Right atrium auricular region (tissue), 2 donors: ENCODE data around the gene AFDN. TPM values are rescaled to one million over a fixed set of nuclear protein-coding genes. Genes with fewer than 3 reads are reported as not detected.

Experiments used
- DNase-seq: peaks from one replicate; pipeline ENCODE4 v3.0.0-alpha.2; 2019; ENCODE audit warnings: low spot score
- H3K27ac ChIP-seq, 2 donors: fragments of 200-600 bp; sonication (generic); 1 replicate in 1 of 2; 2 replicates in 1 of 2; pipeline ENCODE4 v1.5.1; 2016 to 2019
- H3K27me3 ChIP-seq, 2 donors: fragments of 200-600 bp; sonication (generic); one replicate each; pipeline versions ENCODE4 v1.5.1 to v1.6.0; 2017 to 2019
- H3K36me3 ChIP-seq: fragments of 200-600 bp; sonication (generic); one replicate; pipeline ENCODE4 v1.5.1; 2016
- H3K4me1 ChIP-seq, 2 donors: fragments of 200-600 bp; sonication (generic); one replicate each; pipeline versions ENCODE4 v1.5.1 to v1.6.0; 2017 to 2019
- H3K4me3 ChIP-seq, 2 donors: fragments of 200-600 bp; sonication (generic); 1 replicate in 1 of 2; 2 replicates in 1 of 2; pipeline ENCODE4 v1.5.1; 2017 to 2019; ENCODE audit warnings: mild to moderate bottlenecking in 1 of 2, moderate library complexity in 1 of 2
- H3K9me3 ChIP-seq, 2 donors: fragments of 200-600 bp; sonication (generic); one replicate each; pipeline ENCODE4 v1.5.1; 2019
- CTCF ChIP-seq, 2 donors: fragments of 200-600 bp; sonication (generic); IDR thresholded peaks; one replicate each; pipeline ENCODE4 v1.5.1; 2019; ENCODE audit warnings: antibody characterized with exemption in 2 of 2
- total RNA-seq, 2 donors: library from RNA; depleted of rRNA; stranded (reverse); fragments of >200 nt; gene quantifications; one replicate each; pipeline ENCODE4 v1.1.0, GENCODE V29; 2016

Gene AFDN
- total RNA-seq, 2 donors from 2014 or later, result 51.6 to 51.8 TPM

DNA sequence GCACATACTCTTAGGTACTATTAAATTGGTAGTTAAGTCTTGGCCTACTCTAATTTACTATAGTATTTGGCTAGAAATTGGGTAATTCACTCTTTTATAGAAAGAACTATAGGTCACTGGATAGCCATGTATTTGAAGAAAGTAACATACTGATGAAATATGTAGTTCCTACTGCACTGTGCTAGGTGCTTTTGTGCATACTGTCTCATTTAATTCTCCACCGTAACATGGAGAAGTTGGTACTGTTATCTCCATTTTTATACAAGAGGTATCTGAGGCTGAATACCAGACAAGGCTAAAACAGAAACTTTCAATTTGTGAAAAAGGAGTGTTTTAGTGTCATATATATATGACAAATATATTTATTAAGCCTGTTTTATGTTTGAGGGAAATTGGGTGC is 29.8 kb downstream of the AFDN start:
- peaks cover 0 to 47% of the 10 kb centered on the region in 2 donors for H3K4me1 ChIP-seq

DNA sequence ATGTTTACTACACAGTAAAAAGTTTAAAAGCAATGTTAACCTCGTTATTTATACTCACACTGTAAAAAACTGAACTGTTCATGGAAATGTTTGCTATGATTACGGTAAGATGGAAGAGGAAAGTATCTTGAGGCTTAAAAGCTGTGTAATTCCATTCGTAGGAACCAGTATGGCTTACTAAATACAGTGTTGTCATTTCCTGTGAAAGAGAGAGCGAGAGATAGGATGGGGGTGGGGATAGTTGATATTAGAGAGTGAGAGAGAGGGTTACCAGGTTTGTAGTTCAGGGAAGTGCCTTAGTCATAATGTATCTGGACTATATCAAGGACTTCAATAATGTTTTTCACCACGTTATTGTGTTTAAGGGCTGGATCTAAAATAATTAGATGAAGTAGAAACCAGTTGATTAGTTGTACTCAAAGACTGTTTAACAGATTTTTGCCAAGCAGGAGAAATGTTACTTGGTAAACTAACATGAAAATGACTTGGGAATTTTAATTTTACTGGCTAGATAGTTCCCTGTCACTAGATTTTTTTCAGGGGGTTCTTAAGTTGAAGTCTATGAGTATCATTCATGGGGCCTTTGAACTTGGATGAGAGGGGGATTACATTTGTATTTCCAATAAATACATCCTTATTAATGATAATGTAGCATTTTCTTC is 30.4 kb downstream of the AFDN start:
- Histone ChIP-seq H3K27me3 (no peaks in the 10 kb centered on the region), H3K4me3 (no peak overlapping the region), H3K36me3 (no peaks in the 10 kb centered on the region), H3K9me3 (no peaks in the 10 kb centered on the region), H3K4me1 (peaks cover 0 to 54% of the 10 kb centered on the region in 2 donors), H3K27ac (peak overlapping the region in 1 of 2 donors; percentile 4)
- no peak for DNase-seq
- no peak for TF ChIP-seq CTCF (IDR thresholded peaks at IDR 0.05)

More for the DNA sequence above, 29.8 kb downstream of the AFDN start:
- Histone ChIP-seq H3K27ac (no peak overlapping the region), H3K36me3 (no peaks in the 10 kb centered on the region), H3K9me3 (no peaks in the 10 kb centered on the region), H3K27me3 (no peaks in the 10 kb centered on the region), H3K4me3 (no peak overlapping the region)
- TF ChIP-seq CTCF (IDR thresholded peaks at IDR 0.05), result no peak
- no peak for DNase-seq

GRCh38 chr6:167858086-167858591 is 31.4 kb downstream of the AFDN start:
- Histone ChIP-seq H3K36me3 (no peaks in the 10 kb centered on the region), H3K27me3 (no peaks in the 10 kb centered on the region), H3K4me1 (peaks cover 0 to 54% of the 10 kb centered on the region in 2 donors), H3K27ac (peak overlapping the region in 1 of 2 donors; percentile 19), H3K9me3 (no peaks in the 10 kb centered on the region), H3K4me3 (no peak overlapping the region)
- TF ChIP-seq CTCF (IDR thresholded peaks at IDR 0.05), result no peak
- DNase-seq, result no peak

- H3K4me1 ChIP-seq, result peaks cover 0 to 54% of the 10 kb centered on the region in 2 donors
Observed at GRCh38 chr6:167858842-167859664, 32.3 kb downstream of the AFDN start.

More at GRCh38 chr6:167858842-167859664, 32.3 kb downstream of the AFDN start:
- Histone ChIP-seq H3K36me3 (no peaks in the 10 kb centered on the region), H3K27me3 (no peaks in the 10 kb centered on the region), H3K4me3 (no peak overlapping the region), H3K27ac (peak overlapping the region in 1 of 2 donors; percentile 19), H3K9me3 (no peaks in the 10 kb centered on the region)
- DNase-seq, result no peak
- no peak for TF ChIP-seq CTCF (IDR thresholded peaks at IDR 0.05)
